ENCODE results near the gene GALNT17. TPM values are rescaled to one million over a fixed set of nuclear protein-coding genes. Genes with fewer than 3 reads are reported as not detected.
"Not testable (repeated sequence)": the region's sequence is repeated elsewhere in the genome, so short reads cannot be mapped to it uniquely, and the experiment has no call there.

GALNT17 gene
- total and polyA plus RNA-seq, 5 experiments from 2014 or later, result not detected

DNA sequence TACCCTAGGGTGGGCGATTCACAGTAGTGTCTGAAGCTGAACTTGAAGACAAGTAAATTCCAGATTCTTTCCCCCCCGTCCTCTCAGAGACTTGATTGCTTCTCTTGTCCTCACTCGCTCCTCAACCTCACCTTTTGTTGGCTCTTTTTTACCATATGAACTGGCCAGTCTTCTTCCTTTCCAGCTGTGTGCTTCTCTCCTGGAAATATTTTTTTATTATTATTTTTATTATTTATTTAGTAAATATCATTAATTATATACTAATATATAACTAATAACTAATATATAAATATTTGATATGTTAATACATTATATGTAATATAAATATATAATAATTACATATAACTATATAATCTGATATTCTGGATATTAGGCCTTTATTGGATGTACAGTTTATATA lies 484.3 kb downstream of the GALNT17 start:
- no peak overlapping the region for H3K27ac Mint-ChIP-seq
- H3K9me3 Mint-ChIP-seq, result peaks cover 0 to 12% (median 6%) of the 10 kb centered on the region in 9 donors
- no peaks in the 10 kb centered on the region for H3K36me3 Mint-ChIP-seq
- H3K4me3 Mint-ChIP-seq, result no peak overlapping the region
- H3K27me3 Mint-ChIP-seq, result peaks cover 0 to 5% (median 0%) of the 10 kb centered on the region in 5 donors
- DNase-seq (no peak), ATAC-seq (no peak)
- POLR2A ChIA-PET, result no interaction called here
- H3K4me1 Mint-ChIP-seq, result no peaks in the 10 kb centered on the region

DNA sequence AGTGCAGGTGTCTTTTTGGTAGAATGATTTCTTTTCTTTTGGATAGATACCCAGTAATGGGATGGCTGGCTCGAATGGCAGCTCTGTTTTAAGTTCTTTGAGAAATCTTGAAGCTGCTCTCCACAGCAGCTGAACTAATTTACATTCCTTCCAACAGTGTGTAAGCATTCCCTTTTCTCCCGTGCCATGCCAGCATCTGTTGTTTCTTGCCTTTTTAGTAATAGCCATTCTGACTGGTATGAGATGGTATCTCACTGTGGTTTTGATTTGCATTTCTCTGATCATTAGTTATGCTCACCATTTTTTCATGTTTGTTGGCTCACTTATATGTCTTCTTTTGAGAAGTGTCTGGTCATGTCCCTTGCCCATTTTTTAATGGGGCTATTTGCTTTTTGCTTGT lies 486.3 kb downstream of the GALNT17 start:
- no peak overlapping the region for H3K4me3 Mint-ChIP-seq
- peaks cover 0 to 2% (median 0%) of the 10 kb centered on the region in 4 donors for H3K4me1 Mint-ChIP-seq
- no peak for ATAC-seq
- no peaks in the 10 kb centered on the region for H3K36me3 Mint-ChIP-seq
- H3K27me3 Mint-ChIP-seq, result peaks cover 0 to 7% (median 0%) of the 10 kb centered on the region in 5 donors
- POLR2A ChIA-PET, result no interaction called here
- H3K9me3 Mint-ChIP-seq, result peaks cover 0 to 11% (median 9%) of the 10 kb centered on the region in 9 donors
- H3K27ac Mint-ChIP-seq, result no peak overlapping the region
- no peak for DNase-seq

- Mint-ChIP-seq H3K4me3 (no peak overlapping the region), H3K27me3 (peaks cover 0 to 10% (median 0%) of the 10 kb centered on the region in 5 donors), H3K4me1 (peaks cover 0 to 3% (median 0%) of the 10 kb centered on the region in 4 donors), H3K9me3 (peaks cover 0 to 20% (median 5%) of the 10 kb centered on the region in 9 donors), H3K27ac (no peak overlapping the region), H3K36me3 (no peaks in the 10 kb centered on the region)
- no peak for DNase-seq
- POLR2A ChIA-PET, result no interaction called here
- ATAC-seq, result no peak
These were observed 493.6 kb downstream of the GALNT17 start for GRCh38 chr7:71625545-71625944.

GRCh38 chr7:71626206-71626605 lies 494.3 kb downstream of the GALNT17 start:
- ATAC-seq (no peak), DNase-seq (no peak)
- POLR2A ChIA-PET, result no interaction called here
- Mint-ChIP-seq H3K27me3 (peaks cover 0 to 13% (median 0%) of the 10 kb centered on the region in 5 donors), H3K36me3 (no peaks in the 10 kb centered on the region), H3K4me3 (no peak overlapping the region), H3K27ac (no peak overlapping the region), H3K9me3 (peaks cover 0 to 22% (median 5%) of the 10 kb centered on the region in 9 donors), H3K4me1 (peaks cover 0 to 3% (median 0%) of the 10 kb centered on the region in 4 donors)

- peaks cover 0 to 4% (median 0%) of the 10 kb centered on the region in 4 donors for H3K4me1 Mint-ChIP-seq
- POLR2A ChIA-PET, result no interaction called here
- no peaks in the 10 kb centered on the region for H3K36me3 Mint-ChIP-seq
- no peak overlapping the region for H3K27ac Mint-ChIP-seq
- H3K27me3 Mint-ChIP-seq, result peaks cover 0 to 23% (median 1%) of the 10 kb centered on the region in 5 donors
- peaks cover 0 to 24% (median 5%) of the 10 kb centered on the region in 9 donors for H3K9me3 Mint-ChIP-seq
- DNase-seq (no peak), ATAC-seq (no peak)
- H3K4me3 Mint-ChIP-seq, result no peak overlapping the region
These were observed 495.7 kb downstream of the GALNT17 start for GRCh38 chr7:71627651-71628050.

DNA sequence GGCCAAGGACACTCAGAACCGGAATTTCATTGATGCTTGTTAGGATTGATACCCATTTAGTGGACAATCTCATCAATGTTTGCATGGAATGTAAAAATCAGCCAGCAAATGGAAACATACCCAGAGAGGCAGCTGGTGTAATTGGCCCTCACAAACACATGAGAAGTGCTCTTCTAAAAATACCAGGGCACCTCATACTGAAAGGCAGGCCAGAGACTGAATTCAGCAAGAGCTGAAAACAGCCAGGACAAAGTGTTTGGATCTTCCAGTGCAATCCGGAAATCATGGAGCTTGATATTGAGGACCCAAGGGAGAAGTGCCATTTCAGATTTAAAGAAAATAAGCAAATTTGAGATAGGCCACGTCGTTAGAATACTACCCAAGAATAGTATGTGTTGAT lies 498.6 kb downstream of the GALNT17 start:
- H3K9me3 Mint-ChIP-seq, result peaks cover 0 to 16% (median 5%) of the 10 kb centered on the region in 9 donors
- no peak overlapping the region for H3K4me3 Mint-ChIP-seq
- ATAC-seq, result no peak
- H3K27ac Mint-ChIP-seq, result no peak overlapping the region
- H3K27me3 Mint-ChIP-seq, result peaks cover 0 to 23% (median 1%) of the 10 kb centered on the region in 5 donors
- POLR2A ChIA-PET, result no interaction called here
- no peak for DNase-seq
- H3K36me3 Mint-ChIP-seq, result no peaks in the 10 kb centered on the region
- peaks cover 0 to 4% (median 0%) of the 10 kb centered on the region in 4 donors for H3K4me1 Mint-ChIP-seq

- peaks cover 0 to 23% (median 1%) of the 10 kb centered on the region in 5 donors for H3K27me3 Mint-ChIP-seq
- no peaks in the 10 kb centered on the region for H3K36me3 Mint-ChIP-seq
- no peak overlapping the region for H3K27ac Mint-ChIP-seq
- H3K4me3 Mint-ChIP-seq, result no peak overlapping the region
- no peak for DNase-seq
- H3K9me3 Mint-ChIP-seq, result peaks cover 0 to 41% (median 5%) of the 10 kb centered on the region in 9 donors
- peaks cover 0 to 4% (median 0%) of the 10 kb centered on the region in 4 donors for H3K4me1 Mint-ChIP-seq
- ATAC-seq, result no peak
- POLR2A ChIA-PET, result no interaction called here
These were observed 501.6 kb downstream of the GALNT17 start for GRCh38 chr7:71633551-71634008.

DNA sequence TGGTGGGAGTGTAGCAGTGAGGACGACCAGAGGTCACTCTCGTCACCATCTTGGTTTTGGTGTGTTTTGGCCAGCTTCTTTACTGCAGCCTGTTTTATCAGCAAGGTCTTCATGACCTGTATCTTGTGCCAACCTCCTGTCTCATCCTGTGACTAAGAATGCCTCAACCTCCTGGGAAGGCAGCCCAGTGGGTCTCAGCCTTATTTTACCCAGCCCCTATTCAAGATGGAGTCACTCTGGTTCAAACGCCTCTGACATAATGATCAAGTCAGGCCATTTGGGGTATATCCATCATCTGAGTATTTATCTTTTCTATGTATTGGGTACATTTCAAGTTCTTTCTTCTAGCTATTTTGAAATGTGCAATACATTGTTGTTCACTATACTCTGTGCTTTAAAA lies 503.9 kb downstream of the GALNT17 start:
- ATAC-seq, H3K4me1 Mint-ChIP-seq, H3K36me3 Mint-ChIP-seq, H3K4me3 Mint-ChIP-seq, POLR2A ChIA-PET, DNase-seq, H3K27ac Mint-ChIP-seq: not testable (repeated sequence)
- Mint-ChIP-seq H3K27me3 (peaks cover 0 to 18% (median 1%) of the 10 kb centered on the region in 5 donors), H3K9me3 (peaks cover 0 to 36% (median 4%) of the 10 kb centered on the region in 9 donors)

- ATAC-seq (no peak), DNase-seq (no peak)
- H3K4me1 Mint-ChIP-seq, result peaks cover 0 to 4% (median 0%) of the 10 kb centered on the region in 4 donors
These were observed 504.4 kb downstream of the GALNT17 start for GRCh38 chr7:71636329-71636728.

DNA sequence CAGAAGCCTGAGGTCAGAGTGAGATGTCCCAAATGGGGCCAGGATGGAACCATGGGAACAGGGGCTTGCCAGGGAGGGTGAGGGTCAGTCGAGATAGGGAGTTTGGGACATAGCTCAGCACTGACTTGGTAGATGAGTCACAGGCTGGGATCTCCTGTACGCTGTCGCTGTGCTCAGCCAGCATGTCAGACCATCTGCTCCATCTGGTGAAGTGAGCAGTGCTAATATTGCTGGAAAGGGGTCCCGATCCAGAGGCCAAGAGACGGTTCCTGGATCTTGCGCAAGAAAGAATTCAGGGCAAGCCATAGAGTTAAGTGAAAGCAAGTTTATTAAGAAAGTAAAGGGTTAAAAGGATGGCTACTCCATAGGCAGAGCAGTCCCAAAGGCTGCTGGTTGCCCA lies 505.6 kb downstream of the GALNT17 start:
- H3K27me3 Mint-ChIP-seq, result peaks cover 0 to 3% (median 0%) of the 10 kb centered on the region in 5 donors
- DNase-seq, result no peak
- H3K9me3 Mint-ChIP-seq, result peaks cover 0 to 25% (median 5%) of the 10 kb centered on the region in 9 donors
- H3K4me1 Mint-ChIP-seq, result peaks cover 0 to 2% (median 0%) of the 10 kb centered on the region in 4 donors
- no peak for ATAC-seq
- H3K27ac Mint-ChIP-seq, result no peak overlapping the region
- no peak overlapping the region for H3K4me3 Mint-ChIP-seq
- no peaks in the 10 kb centered on the region for H3K36me3 Mint-ChIP-seq
- POLR2A ChIA-PET, result no interaction called here

More at GRCh38 chr7:71636329-71636728, 504.4 kb downstream of the GALNT17 start:
- POLR2A ChIA-PET, result no interaction called here
- Mint-ChIP-seq H3K9me3 (peaks cover 0 to 31% (median 5%) of the 10 kb centered on the region in 9 donors), H3K27ac (no peak overlapping the region), H3K36me3 (no peaks in the 10 kb centered on the region), H3K27me3 (peaks cover 0 to 13% (median 1%) of the 10 kb centered on the region in 5 donors), H3K4me3 (no peak overlapping the region)

- peaks cover 0 to 2% (median 0%) of the 10 kb centered on the region in 4 donors for H3K4me1 Mint-ChIP-seq
- POLR2A ChIA-PET, result no interaction called here
- ATAC-seq (no peak), DNase-seq (no peak)
- peaks cover 0 to 25% (median 6%) of the 10 kb centered on the region in 9 donors for H3K9me3 Mint-ChIP-seq
- H3K27ac Mint-ChIP-seq, result no peak overlapping the region
- H3K4me3 Mint-ChIP-seq, result no peak overlapping the region
- H3K27me3 Mint-ChIP-seq, result peaks cover 0 to 3% (median 0%) of the 10 kb centered on the region in 5 donors
- no peaks in the 10 kb centered on the region for H3K36me3 Mint-ChIP-seq
These were observed 506.2 kb downstream of the GALNT17 start for GRCh38 chr7:71638108-71638507.

- Mint-ChIP-seq H3K36me3 (no peaks in the 10 kb centered on the region), H3K9me3 (peaks cover 0 to 25% (median 8%) of the 10 kb centered on the region in 9 donors), H3K27me3 (peaks cover 0 to 3% (median 0%) of the 10 kb centered on the region in 5 donors), H3K4me3 (no peak overlapping the region), H3K4me1 (peaks cover 0 to 2% (median 0%) of the 10 kb centered on the region in 4 donors), H3K27ac (no peak overlapping the region)
- POLR2A ChIA-PET, result no interaction called here
- DNase-seq (no peak), ATAC-seq (no peak)
These were observed 507.6 kb downstream of the GALNT17 start for GRCh38 chr7:71639382-71640085.

DNA sequence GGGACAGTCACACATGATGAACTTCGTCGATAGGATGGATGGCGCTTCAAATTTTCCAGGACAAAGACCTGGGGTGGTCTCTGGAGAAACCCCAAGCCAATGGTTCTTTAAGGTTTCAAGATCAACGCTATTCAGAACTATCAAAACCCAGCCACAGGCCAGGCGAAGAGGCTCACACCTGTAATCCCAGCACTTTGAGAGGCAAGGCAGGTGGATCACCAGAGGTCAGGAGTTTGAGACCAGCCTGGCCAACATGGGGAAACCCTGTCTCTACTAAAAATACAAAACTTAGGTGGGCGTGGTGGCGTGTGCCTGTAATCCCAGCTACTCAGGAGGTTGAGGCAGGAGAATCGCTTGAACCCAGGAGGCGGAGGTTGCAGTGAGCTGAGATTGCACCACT lies 511.1 kb downstream of the GALNT17 start:
- H3K4me1 Mint-ChIP-seq, H3K36me3 Mint-ChIP-seq, H3K27me3 Mint-ChIP-seq, H3K4me3 Mint-ChIP-seq, H3K27ac Mint-ChIP-seq, DNase-seq, POLR2A ChIA-PET, ATAC-seq: not testable (repeated sequence)
- peaks cover 0 to 23% (median 16%) of the 10 kb centered on the region in 9 donors for H3K9me3 Mint-ChIP-seq

Data from naive thymus-derived CD8-positive, alpha-beta T cell (primary cell).